ENCODE data around the gene LGALS4.
"Not testable (repeated sequence)": the region's sequence is repeated elsewhere in the genome, so short reads cannot be mapped to it uniquely, and the experiment has no call there.

- TF ChIP-seq CTCF, POLR2A, EP300 (IDR thresholded peaks at IDR 0.05): not testable (repeated sequence)
Observed at GRCh38 chr19:38813932-38814331, 1.2 kb upstream of the LGALS4 start.

All from ovary (tissue), 3 donors.